Hindlimb muscle (tissue), 1 donor: Measurements from ENCODE around the gene HSFX3. TPM values are rescaled to one million over a fixed set of nuclear protein-coding genes. Genes with fewer than 3 reads are reported as not detected.
A peak's percentile ranks its signal among the peaks of the same experiment; 100 is the strongest.
"Not testable (repeated sequence)": the region's sequence is repeated elsewhere in the genome, so short reads cannot be mapped to it uniquely, and the experiment has no call there.

ENCODE experiments used
- DNase-seq: peaks from one replicate; pipeline ENCODE4 v3.0.0-alpha.2; 2013
- polyA plus RNA-seq: library from polyadenylated mRNA; unstranded; fragments of 120-200 nt; gene quantifications from one replicate; pipeline ENCODE4 v1.2.1, GENCODE V29; 2013; ENCODE audit not compliant: insufficient read length

Gene HSFX3
- polyA plus RNA-seq, 1 donor, result 0.77 TPM

DNA sequence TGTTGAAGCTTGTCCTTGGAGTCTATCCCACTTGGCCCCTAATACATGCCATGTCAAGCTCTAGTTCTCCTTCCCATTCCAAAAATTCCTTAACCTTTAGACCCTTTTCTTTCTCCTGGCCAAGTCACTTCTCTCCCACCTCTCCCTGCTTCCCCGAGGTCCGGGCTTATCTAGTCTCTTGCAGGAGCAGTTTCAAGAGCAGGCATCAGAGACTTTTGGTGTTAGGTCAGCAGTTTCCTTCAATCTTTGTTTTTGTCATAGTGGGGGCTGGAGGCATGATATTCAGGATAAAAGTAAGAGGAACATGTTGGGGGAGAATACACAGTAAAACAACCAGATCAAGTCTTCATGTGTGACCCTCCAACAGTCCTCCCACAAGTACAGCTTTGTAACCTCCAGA, 33.1 kb downstream of the HSFX3 start:
- DNase-seq, result no peak

DNA sequence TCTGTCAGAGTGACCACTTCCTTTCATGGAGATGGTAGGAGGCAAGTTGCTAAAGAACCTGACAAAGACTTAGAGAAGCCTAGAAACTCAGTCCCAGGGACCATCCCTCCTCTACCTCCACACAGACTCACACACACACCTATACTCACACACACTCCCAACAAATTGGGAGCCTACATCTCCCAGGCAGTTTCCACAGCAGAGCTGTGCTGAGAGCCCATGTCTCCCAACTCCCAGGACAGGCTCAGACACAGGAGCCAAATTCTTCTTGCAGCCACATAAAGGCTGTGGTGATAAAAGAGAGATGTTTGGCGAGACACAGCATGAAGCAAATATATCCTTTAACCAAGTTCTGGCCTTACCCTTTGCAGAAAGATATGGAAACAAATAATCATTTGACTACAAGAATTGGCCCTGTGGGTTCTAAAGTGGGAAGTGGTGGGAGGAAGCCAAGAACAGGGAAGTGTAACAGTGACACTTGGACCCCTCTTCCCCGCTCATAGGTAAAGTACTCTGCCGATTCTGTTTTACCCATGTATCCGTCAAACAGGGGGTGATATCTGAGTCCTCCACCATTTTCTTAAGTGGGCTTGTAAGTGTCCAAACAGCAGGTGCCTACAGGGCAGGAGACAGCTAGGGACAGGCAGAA, 33.6 kb downstream of the HSFX3 start:
- DNase-seq, result no peak

DNA sequence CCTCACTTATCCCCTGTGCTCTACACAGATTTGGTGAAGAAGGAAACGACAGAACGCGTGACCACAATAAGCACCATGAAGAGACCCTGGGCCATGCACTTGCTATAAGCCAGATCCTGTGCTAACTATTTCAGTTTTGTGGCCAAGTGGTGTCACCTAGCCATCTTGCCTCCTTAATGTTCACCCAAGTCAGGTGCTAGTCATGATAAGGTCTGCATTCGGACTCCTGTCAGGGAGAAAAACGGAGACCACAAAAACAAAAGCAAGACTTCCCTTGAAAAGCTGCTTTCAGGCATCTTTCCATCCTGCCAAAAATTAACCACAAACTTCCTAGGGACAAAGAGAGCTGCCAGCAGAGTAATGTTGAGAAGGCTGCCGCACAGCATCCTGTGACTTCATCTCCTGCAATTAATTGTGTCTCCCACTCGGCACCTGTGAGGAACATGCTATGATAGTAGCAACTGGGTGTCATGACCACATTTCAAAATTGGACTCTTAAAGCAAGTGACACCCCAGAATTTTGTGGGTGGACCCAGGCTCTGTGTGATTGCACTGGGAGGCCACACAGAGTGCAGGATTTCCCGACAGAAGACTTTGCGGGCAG, 35.8 kb downstream of the HSFX3 start:
- no peak for DNase-seq

- DNase-seq, result peak; percentile 14
Measured at GRCh38 chrX:149512225-149512885, 37.4 kb downstream of the HSFX3 start.

DNA sequence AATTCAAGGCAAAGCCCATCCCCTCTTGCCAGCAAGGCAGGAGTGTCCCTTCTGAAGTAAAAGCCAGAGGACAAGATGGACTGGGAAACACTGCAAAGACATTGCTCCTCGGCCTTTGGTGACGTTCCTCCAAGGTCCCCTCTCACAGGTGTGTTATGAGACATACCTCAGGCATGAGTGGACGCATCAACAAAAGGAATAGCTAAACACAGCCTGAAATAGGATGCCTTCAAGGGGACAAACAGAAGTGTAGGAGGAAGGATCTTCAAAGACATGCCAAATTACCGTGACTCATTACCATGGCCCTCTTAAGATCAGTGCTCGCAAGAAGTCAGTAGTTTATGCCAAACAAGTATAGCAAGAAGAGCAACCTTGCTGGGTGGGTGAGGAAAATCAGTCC, 38.6 kb downstream of the HSFX3 start:
- DNase-seq, result no peak

- no peak for DNase-seq
Measured at GRCh38 chrX:149510386-149510785, 39.3 kb downstream of the HSFX3 start.

DNA sequence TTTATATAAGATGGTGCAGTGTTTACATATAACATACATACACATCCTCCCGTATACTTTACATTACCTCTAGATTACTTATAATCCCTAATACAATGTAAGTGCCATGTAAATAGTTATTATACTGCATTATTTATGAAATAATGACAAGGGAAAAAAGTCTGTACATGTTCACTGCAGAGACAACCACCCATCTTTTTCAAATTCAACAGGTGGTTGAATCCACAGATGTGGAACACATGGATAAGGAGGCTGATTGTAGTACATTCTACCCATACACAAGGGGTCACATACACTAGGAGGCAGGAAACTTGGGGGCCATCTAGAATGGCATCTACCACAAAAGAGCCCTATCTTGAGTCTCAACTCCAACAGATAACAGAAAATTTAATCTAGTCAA, 41.3 kb downstream of the HSFX3 start:
- DNase-seq, result no peak

GRCh38 chrX:149506349-149506748, 43.4 kb downstream of the HSFX3 start:
- DNase-seq, result no peak

DNA sequence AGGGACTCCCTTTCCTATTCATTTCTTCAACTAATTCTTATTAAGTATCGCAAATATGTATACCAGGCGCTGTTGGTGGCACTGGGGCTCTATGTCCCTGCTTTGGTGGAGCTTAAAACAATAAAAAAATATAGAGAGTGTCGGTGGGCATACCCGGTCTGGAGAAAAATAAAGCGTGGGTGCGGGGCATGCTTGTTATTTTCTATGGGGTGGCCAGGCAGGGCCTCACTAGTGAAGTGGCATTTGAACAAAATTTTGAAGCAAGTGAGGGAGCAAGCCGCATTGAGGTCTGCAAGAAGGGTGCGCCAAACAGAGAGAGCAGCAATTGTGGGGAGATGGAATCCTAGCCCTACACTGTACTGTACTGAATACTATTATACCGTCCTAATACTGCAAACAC, 44.1 kb downstream of the HSFX3 start:
- DNase-seq, result no peak

GRCh38 chrX:149504915-149505651, 44.6 kb downstream of the HSFX3 start, which contains the start of gene IDS:
Gene IDS, minus strand, starts transcription at chrX:149505306. Its CDS starts 169 bp downstream, at chrX:149505137.
- peak; percentile 86 for DNase-seq

DNA sequence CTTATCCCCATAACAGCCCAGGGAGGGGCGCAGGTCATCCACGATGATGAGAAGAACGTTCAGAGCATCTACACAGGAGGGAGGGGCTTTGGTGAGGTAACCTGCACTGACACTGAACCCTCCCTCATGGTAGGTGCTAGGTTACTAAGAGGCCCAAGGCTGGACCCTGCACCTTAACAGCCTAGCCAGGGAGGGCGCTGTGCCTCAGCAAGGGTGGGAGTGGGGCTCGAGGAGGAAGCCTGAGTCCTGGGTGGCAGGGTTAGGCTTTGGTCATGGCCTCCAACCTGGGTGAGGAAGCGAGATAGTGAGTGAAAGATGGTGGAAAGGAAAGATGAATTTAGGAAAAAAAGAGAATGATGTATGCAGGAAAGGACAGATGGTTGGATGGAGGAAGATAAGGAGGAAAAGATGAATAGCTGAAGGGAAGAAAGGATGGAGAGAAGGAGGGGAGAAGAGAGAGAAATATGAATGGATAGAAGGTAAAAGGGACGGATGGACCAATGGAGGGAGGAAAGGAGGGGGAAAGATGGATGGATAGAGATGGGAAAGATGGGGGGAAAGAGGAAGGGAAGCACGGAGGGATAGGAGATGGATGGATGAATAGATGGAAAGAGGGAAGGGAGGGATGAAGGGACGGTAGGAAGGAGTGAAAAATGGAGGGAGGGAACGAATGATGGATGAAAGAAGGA, 45.4 kb downstream of the HSFX3 start:
- DNase-seq, result no peak

DNA sequence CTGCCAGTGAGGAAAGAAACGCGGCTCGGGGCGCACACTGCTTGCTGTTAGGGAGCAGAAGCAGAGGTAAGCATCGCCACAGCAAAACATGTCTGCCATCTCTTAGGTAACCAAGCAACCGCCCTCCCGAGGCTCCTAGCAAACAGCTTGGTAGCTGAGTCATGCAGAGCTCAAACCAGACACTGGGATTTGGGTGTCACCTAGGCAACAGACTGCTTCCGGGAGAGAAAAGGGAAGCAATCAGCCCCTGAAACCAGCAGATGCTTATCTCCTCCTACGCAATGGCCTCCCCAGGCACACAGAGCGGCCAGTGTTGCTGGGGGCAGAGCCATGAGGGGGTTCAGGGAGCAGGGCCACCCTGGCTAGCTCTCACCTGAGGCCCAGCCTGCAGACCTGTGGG, 46.3 kb downstream of the HSFX3 start:
- DNase-seq, result not testable (repeated sequence)

- not testable (repeated sequence) for DNase-seq
Measured at GRCh38 chrX:149502923-149503322, 46.8 kb downstream of the HSFX3 start.

DNA sequence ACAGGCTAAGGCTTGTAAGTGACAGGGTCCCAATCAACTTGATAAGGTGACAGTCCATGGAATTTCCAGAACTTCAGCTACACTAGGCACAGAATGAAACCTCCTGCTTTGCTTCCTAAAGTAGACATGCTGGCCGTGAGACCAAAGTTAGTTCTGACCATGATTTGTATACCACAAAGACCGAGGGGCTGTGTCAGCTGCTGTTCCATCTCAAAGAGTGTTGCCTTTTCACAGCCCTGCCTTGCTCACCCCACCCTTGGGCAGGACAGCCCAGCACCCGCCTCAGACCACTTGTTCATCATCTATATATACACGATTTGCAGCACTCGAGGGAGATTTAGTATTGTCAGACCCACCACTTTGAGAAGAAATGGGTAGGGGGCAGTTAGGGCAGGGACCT, 50.0 kb downstream of the HSFX3 start:
- DNase-seq, result no peak

- no peak for DNase-seq
Measured at GRCh38 chrX:149498767-149499166, 51.0 kb downstream of the HSFX3 start.

Other genes starting within 250 kb of the HSFX3 start
- gene IDS, start 44.6 kb downstream of the HSFX3 start, polyA plus RNA-seq, result 27.5 TPM
- 21.6 TPM for gene EOLA1, start 8.9 kb downstream of the HSFX3 start, polyA plus RNA-seq
- not detected for gene MAGEA9B, start 37.5 kb upstream of the HSFX3 start, polyA plus RNA-seq
- 0.46 TPM for gene HSFX2, start 45.4 kb upstream of the HSFX3 start, polyA plus RNA-seq
- gene TMEM185A, start 81.9 kb upstream of the HSFX3 start, polyA plus RNA-seq, result 35.1 TPM
- not detected for gene MAGEA11, start 162.1 kb upstream of the HSFX3 start, polyA plus RNA-seq
- 2.1 TPM for gene HSFX1, start 224.1 kb upstream of the HSFX3 start, polyA plus RNA-seq
- not detected for gene MAGEA9, start 232.0 kb upstream of the HSFX3 start, polyA plus RNA-seq